Measurements from ENCODE around the gene NEK10.

NEK10 gene

DNA sequence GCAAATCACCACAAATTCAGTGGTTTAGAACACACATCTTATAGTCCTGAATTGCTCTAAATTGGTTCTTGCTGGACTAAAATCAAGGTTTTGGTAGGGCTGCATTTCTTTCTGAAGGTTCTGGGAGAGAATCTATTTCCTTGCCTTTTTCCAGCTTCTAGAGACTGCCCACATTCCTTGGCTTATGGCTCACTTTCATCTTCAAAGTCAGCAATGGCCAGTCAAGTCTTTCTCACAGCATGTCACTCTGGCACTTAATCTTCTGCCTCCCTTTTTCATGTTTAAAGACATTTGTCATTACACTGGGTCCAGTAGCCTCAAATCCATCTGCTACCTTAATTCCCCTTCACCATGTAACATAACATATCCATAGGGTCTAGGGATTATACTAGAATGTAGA is 149.0 kb downstream of the NEK10 start:
- DNase-seq: no peak

GRCh38 chr3:27219127-27219845 is 149.9 kb downstream of the NEK10 start:
- no peak for DNase-seq

DNA sequence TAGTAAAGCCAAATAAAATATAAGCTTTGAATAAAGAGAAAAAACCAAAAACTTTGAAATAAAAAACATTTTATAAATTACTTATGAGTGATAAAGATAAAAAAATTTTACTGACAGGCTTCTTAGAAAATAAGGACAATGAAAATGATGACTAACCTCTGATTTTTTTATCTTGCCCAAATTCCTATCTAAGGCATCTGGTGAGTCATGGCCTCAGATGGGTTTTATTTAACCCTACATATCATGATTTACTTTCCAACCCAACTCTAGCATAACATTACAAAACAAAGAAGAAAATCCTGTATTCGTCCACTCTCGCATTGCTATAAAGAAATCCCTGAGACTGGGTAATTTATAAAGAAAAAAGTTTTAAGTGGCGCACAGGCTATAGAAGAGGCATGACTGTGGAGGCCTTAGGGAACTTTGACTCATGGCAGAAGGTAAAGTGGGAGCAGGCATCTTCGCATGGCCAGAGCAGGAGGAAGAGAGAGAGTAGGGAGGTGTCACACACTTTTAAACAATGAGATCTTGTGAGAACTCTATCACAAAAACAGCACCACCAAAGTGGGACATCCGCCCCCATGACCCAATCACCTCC is 152.1 kb downstream of the NEK10 start:
- DNase-seq: no peak

- no peak for DNase-seq
These were observed 152.8 kb downstream of the NEK10 start for GRCh38 chr3:27216295-27216855.

GRCh38 chr3:27213450-27213849 is 155.7 kb downstream of the NEK10 start:
- DNase-seq: no peak

- DNase-seq: no peak
These were observed 159.4 kb downstream of the NEK10 start for GRCh38 chr3:27209617-27210264.

- DNase-seq: no peak
These were observed 160.1 kb downstream of the NEK10 start for GRCh38 chr3:27208961-27209616.

DNA sequence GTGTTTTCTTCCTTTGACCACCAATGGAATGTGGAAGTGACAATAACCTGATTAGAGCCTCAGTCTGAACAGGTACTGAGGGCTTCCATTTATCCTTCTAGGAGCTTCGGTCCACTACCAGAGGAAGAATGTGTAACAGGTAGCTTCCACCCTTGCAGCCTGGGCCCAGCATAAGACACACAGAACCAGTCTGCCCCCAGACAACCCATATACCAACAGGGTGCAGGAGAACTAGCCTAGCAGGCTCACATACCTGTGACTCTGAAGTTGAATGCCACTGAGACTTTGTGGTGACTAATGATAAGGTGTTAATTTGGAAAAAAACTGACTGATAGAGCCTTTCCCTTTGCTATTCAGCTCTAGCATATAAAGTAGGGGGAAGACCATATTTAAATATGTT is 166.2 kb downstream of the NEK10 start:
- no peak for DNase-seq

DNA sequence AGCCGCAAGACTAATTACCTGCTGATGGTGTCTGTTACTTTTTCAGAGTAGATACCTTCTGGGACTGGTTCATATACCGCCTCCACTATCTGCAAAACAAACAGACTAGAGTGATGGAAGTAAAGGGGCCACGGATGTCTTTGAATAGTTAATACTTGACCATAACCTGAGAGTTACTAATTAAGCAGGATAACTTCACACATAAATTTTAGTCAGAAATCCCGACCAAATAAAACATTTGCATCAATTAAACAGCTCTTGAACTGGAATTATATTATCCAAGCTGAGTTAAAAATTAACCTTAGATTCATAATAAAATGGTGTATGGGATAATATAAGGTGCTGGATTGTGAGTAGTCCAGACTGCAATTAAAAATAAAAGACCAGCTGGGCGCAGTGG is 167.7 kb downstream of the NEK10 start:
- no peak for DNase-seq

DNA sequence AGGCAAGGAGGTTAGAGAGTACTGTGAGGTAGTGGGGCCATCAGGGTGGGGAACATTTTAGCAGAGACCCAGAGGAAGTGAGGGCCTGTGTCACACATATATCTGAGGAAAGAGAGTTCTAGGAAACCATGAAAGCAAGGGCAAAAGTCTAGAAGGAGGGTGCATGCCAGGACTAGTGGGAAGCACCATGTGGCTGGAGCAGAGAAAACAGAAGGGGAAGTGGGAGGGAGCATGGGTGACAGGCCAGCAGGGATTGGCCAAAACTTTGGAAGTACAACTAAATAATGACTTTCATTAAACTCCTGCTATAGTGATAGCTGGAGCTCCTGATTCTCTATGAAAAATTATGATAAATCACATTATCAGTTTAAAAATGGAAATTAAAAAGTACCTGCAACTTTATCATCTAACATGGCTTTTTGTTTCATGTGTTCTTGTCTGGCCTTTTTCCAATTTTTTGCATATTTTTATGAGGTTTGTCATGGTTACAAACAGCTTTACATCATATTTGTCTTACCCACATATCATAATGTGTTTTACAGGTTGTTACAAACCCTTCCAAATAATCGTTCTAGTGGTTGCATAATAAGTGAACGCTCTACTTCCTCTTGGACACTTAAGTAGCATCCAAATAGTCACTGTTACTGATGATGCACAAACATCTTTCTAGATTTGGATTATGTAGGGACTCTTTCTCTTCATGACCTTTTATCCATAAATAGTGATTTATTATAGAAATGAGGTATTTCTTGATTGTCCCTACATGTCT is 168.3 kb downstream of the NEK10 start:
- DNase-seq: no peak

GRCh38 chr3:27194861-27195483 is 174.2 kb downstream of the NEK10 start:
- no peak for DNase-seq

DNA sequence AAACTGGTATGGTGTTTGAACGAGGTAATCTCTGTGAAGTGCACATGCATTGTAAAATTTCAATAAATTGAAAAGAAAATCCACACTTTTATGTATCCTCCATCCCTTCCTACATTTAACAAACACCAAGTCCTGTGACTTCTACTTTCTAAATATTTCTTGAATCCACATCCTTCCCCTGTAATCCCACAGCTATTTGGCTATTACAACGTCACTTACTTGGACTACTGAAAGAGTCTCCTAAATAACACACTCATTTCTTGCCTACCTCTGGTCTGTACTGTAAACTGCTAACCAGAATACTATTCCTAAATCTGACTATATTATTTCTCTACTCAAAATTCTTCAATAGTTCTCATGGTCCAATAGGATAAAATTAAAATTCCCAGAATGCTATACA is 176.1 kb downstream of the NEK10 start:
- no peak for DNase-seq

- DNase-seq: no peak
These were observed 183.2 kb downstream of the NEK10 start for GRCh38 chr3:27186013-27186412.

DNA sequence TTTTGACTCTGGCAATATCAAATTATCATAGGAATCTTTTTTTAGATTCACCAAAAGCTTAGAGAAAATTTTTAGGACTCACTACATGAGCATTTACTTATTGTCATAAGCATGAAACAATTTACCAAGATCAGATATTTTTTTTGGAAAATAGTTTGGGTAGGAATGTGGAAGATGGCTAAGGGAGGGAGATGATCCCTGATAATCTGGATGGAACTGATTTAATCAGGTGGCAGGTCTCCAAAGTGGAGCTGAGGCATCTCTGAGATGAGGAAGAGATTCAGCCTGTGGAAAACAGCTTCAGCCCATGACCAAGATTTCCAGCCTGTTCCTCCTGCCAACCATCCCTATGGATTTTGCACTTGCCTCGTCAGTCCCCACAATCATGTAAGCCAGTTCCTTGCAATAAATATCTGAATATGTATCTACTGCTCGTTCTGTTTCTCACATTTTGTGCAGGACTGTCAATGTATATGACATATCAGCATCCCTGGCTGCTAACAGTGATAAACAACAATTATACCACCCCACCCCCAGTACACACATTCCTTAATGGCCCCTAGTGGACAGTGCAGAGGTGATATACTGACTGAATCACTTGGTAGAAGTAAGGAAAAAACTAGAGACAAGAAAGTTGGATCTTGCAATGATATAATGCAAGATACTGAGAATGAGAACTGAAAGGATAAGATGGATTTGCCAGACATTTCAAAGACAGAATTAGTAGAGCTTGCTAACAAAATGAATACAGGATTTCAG is 183.8 kb downstream of the NEK10 start:
- no peak for DNase-seq

GRCh38 chr3:27184261-27184660 is 184.9 kb downstream of the NEK10 start:
- DNase-seq: no peak

GRCh38 chr3:27176256-27176655 is 192.9 kb downstream of the NEK10 start:
- DNase-seq: no peak

GRCh38 chr3:27174530-27174929 is 194.7 kb downstream of the NEK10 start:
- no peak for DNase-seq

DNA sequence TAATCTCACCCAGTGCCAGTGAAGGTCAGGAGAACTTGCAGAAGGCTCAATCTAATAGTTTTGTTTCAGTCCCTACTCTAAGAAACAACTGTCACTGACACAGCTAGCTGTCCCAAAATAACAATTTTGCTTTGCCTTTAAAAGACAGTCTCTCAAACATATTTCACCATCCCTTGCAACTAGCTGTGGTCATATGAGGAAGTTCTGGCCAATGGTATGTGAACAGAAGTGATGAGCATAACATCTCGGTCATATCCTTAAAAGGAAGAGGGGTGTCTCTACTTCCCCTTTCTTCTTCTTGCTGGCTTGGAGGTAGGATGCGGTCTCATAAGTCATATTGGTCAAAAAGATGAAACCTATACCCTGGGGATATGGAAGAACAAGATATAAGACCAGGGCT is 198.1 kb downstream of the NEK10 start:
- DNase-seq: no peak

GRCh38 chr3:27166888-27167287 is 202.3 kb downstream of the NEK10 start:
- DNase-seq: no peak

- no peak for DNase-seq
These were observed 203.9 kb downstream of the NEK10 start for GRCh38 chr3:27165321-27165721.

DNA sequence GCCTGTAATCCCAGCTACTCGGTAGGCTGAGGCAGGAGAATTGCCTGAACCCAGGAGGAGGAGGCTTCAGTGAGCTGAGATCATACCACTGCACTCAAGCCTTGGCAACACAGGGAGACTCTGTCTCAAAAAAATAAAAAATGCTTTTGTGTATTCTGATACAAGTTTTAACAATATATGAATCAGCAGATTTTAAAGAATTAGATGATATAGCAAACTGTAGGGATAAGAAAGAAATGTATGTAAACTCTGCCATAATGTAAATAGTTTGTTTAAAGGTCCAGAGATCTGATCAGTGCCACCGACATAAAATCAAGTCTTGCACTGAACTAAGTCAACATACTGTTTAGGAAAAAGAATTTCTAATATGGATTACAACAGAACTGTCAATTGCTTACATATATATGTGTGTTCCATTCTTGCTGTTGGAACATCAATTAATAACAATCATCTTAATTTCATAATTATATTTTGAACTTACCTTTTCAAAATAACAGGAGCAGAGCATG is 208.3 kb downstream of the NEK10 start:
- DNase-seq: no peak
